Suprapubic skin (tissue), 3 donors: ENCODE results near the gene RNF141.

Experiments
- EP300 ChIP-seq: sonication (generic); formaldehyde crosslinking; IDR thresholded peaks from one replicate; pipeline ENCODE4 v1.6.1; 2017; ENCODE audit warnings: antibody characterized with exemption
- TF ChIP-seq, protein P1 (sequence below), 2 donors: fragments of 200-600 bp in 1 of 2; fragments of 450-650 bp in 1 of 2; sonication (generic) in 1 of 2; IDR thresholded peaks; one replicate each; pipeline ENCODE4 v1.5.1; 2016 to 2019; ENCODE audit warnings: antibody characterized with exemption in 2 of 2, mild to moderate bottlenecking in 1 of 2, moderate library complexity in 1 of 2

DNA sequence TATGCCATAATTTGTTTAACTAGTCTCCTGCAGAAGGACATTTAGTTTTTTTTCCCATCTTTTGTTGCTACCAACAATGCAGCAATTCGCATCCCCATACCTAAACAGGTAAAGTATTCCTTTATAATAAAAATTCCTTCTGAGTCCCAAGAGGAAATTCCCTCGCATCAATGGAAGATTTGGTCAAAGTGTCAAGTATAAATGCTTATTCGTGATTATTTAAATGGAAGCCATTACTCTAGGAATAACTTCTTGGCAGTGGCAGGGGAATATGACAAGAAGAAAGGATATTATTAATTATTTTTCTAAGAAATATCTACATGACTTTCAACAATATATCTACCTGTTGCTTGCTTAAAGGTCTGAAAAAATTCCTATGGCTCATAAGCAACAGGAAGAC lies 25.6 kb downstream of the RNF141 start:
- TF ChIP-seq, protein P1, sequence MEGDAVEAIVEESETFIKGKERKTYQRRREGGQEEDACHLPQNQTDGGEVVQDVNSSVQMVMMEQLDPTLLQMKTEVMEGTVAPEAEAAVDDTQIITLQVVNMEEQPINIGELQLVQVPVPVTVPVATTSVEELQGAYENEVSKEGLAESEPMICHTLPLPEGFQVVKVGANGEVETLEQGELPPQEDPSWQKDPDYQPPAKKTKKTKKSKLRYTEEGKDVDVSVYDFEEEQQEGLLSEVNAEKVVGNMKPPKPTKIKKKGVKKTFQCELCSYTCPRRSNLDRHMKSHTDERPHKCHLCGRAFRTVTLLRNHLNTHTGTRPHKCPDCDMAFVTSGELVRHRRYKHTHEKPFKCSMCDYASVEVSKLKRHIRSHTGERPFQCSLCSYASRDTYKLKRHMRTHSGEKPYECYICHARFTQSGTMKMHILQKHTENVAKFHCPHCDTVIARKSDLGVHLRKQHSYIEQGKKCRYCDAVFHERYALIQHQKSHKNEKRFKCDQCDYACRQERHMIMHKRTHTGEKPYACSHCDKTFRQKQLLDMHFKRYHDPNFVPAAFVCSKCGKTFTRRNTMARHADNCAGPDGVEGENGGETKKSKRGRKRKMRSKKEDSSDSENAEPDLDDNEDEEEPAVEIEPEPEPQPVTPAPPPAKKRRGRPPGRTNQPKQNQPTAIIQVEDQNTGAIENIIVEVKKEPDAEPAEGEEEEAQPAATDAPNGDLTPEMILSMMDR (IDR thresholded peaks at IDR 0.05) = no peak
- no peak for TF ChIP-seq EP300
